Activated effector memory CD4-positive, alpha-beta T cell treated with Interleukin-2 at 50 U/mL for 16 hours (primary cell): ENCODE data around the gene NLGN1.

ENCODE experiments used
- DNase-seq: peaks from one replicate; pipeline ENCODE4 v3.0.0-alpha.2; 2020

NLGN1 gene

DNA sequence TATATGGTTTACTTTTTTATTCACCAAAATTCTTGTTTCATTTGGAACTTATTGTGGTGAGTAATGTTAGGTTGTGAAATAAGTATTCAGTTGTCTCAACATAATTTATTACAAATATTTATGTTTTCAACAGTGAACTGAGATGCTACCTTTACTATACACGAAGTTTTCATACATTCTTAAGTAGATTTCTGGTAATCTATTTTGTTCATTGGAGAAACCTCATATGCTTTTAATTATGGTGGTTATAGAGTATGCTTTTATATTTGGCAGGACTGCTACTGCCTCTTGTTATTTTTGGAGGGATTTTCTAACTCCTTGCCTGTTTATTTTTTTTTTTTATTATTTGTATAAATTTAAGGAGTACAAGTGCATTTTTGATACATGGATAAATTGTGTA is 253.1 kb downstream of the NLGN1 start:
- DNase-seq = no peak

DNA sequence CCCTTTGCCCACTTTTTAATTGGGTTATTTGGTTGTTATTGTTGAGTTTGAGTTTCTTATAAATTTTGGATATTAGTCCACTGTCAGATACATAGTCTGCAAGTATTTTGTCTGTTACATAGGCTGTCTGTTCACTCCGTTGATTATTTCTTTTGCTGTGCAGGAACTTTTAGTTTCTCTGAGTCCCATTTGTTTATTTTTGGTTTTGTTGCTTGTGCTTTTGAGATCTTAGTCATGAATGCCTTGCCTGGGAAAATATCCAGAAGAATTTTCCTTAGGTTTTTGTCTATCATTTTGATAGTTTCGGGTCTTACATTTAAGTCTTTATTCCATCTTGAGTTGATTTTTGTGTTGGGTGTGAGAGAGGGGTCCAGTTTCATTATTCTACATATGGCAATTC is 254.5 kb downstream of the NLGN1 start:
- DNase-seq = no peak

DNA sequence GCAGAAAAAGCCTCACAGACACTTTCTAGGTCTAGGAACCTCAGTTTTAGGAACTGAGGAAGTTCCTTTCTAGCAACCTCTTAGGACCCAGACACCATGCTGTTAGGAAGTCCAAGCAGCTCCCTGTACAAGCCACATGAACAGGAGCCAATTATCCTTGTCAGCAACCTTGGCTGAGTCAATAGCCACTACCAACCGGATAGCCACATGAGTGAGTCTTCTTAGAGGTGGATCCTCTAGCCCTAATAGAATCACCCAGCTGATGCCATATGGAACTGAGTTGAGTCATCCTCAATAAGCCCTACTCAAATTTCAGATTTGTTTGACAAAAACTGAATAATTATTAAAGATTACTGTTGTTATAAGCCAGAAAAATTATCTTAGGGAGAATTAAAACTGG is 256.2 kb downstream of the NLGN1 start:
- DNase-seq = no peak

DNA sequence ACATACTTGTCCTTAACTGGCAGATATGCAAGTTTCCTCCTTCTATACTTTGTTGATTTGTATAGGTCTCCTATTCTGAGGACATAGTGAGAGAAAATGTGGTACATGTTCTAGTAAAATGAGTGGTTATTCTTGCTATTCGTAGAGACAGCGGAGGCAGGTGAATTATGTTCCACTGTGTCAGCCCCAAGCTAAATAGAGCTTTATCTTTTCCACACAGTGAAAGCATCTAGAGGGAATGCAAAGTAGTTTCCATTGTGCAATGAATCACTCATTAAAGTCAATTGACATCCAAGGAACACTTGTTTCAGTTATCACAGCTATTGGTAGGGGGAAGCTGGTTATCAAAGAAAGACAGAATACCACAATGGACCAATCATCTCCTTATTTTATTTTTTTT is 262.4 kb downstream of the NLGN1 start:
- DNase-seq = no peak

DNA sequence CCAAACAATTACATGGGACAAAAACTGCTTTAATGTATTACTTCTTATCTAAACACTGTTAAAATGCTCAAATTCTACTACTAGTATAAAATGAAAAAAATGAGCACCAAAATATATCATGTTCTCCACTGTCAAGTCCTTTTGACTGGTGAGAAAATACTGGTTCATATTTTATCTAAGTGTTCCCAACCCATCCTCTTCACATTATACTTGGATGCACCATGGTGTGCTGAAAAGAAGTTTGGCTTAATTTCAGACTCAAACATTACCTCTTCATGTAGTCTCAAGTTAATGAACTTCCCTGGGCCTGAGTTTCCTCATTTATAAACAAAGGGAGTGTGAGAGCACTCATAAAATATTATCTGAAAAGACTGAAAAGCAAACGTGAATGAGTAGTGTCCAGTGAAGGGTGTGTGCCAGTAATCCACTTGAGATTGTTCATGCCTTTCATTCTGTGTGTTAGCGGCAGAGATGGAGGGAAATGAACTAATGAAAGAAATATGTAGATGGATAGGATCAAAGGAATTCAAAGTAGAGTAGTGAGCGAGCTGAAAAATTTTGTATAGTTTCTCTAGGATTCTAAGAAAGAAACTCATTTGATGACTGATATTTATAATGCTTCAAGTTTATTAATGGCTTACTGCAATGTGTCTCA is 263.2 kb downstream of the NLGN1 start:
- no peak for DNase-seq

DNA sequence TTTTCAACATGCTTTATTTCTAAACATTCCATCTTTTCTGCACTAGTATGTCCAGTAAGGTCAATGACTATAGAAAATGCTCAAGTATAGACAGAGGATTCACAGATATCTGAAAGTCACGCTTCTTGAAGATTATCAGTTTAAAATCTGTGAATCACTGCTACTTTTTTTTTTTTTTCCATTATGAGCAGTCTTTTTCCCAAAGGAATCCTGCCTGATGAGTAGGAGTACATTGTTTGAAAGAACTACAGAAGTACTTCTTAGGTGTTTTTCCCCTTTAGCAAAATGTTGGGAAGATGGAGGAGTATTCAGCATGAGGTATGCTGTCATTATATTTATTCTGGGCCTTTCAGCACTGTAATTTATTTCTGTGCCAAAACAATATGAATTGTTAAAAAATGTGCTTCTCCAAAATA is 266.2 kb downstream of the NLGN1 start:
- DNase-seq = no peak

DNA sequence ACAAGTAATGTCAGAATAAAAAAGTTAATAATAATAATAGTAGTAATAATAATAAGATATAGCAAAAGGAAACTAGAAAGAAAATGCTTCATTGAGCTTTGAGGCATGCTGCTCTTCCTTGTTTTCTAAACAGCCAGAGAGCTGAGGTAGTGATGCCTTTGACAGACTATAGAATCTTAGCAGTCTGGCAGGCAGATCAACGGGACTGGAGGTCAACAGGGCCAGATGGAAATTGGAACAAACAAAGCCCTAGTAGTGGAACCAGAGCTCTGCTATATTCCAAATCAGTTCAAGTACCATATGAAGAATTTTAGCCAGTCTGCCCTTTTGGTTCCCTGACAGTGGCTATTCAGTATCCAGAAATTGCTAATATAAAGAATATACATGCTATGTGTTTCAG is 278.6 kb downstream of the NLGN1 start:
- no peak for DNase-seq

DNA sequence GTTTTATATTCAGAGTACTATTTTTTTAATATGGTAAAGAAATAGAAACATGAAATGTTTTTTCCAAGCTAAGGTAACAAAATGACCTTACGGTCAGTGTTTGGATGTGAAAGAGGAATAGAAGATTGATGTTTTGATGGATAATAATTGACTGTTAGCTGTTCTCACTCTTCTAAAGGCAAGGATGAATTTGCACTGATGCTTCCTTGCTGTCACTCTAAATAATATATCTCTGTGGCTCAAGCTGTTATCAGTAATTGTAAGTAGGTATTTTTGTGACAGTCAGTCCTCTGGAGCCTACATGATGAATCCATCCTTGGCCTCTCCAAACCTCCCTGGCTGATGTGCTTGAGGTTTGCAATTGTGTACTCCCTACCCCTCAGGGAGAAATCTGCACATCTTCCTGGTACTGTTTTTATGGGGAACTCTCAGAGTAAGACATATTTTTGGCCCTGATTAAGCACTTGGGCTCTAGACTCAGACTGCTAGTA is 283.7 kb downstream of the NLGN1 start:
- DNase-seq = no peak

DNA sequence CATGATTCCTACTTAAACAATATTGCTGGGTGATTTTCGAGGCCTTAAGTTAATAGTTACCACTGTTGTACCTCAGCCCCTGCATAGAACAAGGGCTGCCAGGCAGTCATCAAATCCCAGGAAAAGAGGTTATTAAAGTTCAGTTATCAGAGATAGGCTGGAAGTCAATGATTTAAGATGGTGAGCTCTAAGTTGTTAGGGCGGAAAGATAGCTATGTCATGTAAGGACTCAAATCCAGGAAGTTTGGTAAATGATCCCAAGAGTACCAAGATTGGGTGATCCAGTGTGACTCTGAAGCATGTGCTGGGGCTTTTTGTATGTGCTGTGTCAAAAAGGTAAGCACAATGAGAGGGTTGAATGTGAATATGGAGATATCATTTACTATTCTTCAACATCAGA is 287.9 kb downstream of the NLGN1 start:
- DNase-seq = no peak

DNA sequence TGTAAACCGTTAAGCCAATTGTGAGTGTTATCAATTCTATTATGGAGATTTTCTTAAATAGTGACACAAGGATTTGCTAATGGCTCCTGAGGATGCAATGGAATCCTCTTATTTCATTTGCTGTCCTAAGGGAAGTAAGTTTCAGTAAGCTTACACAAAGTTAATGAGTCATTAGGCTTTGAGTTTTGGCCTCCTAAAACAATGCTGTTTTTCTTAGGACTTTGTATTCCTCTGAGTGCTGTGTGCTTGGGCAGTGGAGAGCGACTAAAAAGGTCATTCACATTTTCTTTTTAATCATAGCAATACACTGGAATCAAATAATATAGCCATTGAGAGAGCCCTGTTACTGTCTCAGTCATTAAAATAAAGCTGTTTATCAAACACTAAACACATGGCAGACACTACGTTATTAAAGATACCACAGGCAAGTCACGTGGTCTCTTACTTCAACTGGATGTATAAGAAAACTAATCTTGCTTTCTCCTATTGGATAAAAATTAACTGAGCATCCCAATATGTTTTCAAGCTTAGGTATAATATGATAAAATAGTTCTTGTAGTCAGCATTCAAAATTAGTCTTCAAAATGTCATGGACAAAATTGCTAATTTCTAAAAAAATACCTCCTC is 290.8 kb downstream of the NLGN1 start:
- DNase-seq = no peak

DNA sequence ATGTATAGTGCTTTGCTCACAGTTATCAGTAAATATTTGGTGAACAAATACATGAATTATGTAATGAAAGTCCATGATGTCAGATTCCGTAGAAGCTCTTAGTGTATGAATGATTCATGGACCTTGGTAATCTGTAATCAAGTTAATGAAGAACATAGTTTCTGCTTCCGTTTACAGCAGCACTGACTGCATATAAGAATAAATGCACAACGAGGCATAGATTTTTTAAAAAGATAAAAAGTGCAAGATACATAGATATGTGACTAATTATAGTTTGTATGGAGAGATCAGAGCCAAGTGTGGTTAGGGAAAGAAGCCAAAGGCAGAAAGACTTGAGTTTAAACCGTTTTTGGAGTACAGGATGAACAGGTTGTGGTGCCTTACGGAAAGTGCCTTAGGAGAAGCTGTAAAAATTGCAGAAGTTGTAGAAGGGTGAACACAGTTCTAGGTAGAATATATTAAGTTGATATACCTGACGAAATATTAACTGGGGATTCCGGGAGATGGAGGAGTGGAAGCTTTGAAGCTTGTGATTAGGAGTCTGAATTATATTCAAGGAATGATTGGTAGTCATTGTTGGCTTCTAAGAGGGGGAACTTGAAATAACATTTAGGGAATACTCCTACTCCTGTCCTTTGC is 293.1 kb downstream of the NLGN1 start:
- no peak for DNase-seq

DNA sequence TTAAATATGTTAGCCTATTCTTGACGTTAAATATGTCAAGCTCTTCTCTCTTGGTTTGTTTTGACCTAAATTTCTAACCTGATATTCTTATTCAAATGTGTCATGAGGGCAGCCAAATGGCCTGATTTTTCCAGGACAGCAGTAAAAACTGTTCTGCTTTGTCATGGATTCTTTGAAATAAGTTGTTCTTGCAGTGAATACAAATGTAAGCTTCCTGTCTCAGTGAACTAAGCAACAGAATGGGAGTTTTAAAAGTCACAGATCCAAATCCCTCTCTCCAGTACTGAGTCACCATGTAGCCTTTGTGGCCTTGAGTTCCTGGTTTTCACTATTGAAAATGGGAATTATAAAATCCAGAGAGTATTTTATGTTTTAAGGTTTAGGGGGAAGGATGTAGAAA is 301.8 kb downstream of the NLGN1 start:
- DNase-seq = no peak

DNA sequence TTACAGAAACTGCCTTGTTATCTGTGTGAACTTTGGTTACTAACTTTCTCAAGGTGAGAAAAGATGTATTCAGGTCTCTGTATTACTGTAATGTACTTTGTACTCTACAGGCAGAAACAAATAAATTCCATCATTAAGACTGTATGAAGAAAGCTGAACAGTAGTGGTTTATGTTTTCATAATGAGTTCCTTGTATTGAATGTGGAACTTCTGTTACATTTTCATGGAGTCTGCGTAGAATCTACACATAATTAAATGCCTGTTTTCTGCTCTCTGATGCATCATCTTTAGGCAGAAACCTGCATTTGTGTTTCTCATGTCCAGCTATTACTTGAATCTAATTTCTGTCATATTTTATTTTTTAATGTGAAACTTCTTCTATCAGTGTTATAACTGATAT is 302.8 kb downstream of the NLGN1 start:
- no peak for DNase-seq

DNA sequence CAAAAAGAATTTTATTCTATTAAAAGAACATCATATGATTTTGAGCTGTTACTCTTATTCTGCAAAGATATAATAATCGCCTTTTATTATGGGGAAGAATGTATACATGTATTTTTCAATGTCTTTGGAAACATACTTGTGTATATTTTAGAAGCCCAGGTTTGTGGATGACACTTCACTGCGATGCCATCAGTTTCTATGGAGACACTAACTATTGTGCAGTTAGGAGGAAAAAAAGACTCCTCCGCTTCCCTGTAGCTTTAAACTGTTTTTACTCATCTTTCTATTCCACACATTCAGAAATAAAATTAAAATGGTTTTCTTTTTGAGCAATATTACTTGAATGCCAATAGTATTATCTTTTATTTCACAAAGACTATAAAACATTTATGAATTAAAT is 305.0 kb downstream of the NLGN1 start:
- DNase-seq = no peak

DNA sequence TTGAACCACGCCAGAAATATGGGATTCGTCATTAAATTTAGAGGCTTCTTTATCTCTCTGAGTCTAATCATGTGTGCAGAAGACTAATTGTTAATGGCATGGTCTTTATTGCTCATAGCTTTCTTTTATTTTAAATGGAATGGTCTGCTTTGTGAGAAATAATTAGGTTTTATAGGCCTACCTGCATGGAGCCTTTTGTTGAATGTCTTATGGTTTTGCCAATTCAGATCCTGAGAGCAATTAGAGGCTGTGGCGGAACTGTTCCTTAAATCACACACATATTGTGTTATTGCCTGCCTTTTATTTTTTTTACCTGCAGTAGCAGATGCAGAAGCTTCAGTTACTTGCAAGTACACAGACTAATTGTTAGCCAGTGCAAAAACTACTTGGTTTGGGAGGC is 306.2 kb downstream of the NLGN1 start:
- no peak for DNase-seq

DNA sequence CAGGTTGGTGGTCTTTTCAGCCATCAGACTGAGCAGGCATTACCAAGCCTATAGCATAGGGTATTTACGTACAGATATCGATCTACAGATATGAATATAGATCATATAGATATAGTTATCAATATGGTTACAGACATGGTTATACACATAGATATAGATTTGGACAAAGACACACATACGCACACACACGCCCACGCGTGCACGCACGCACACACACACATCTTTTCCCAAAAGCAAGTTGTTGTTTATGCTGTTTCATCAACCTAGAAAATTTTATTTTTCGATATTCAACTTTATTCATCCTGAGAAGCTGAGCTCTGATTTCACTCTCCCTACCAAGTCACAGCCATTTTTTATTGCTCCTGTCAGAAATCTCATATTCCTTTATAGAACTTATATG is 309.1 kb downstream of the NLGN1 start:
- DNase-seq = no peak

DNA sequence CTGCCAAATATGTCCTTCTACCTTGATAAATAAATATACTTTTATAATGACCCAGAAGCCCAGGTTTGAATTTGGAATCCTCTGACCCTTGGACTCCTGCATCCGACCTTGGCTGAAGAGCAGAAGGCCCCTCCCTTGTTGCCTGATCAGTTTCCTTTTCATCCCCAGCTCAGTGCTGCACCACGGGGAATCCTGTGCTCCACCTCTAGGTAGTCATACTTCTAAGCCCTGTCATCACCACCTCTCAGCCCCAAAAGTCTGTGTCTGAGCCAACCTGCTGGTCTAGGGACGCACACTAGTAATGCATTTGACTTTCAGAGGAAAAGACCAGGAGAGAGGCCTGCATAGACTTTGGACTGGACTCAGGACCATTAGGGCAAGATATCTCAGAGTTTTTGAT is 310.6 kb downstream of the NLGN1 start:
- no peak for DNase-seq

DNA sequence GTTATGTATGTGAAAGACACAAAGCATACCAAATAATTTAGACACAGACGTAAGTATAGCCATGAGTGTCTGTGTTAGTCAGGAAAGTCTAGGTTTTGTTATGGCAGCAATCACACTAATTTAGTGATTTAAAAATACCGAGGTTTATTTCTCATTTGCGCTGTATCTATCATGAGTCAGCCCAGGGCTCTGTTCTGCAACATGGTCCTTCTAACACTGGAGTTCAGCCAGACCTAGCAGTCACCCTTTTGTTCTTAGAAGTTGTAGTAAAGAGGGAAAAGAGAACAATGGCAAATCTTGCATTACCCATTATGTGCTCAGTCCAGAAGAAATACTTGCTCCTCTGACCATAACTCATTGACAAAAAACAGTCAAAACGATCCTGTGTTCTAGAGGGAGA is 311.5 kb downstream of the NLGN1 start:
- no peak for DNase-seq

DNA sequence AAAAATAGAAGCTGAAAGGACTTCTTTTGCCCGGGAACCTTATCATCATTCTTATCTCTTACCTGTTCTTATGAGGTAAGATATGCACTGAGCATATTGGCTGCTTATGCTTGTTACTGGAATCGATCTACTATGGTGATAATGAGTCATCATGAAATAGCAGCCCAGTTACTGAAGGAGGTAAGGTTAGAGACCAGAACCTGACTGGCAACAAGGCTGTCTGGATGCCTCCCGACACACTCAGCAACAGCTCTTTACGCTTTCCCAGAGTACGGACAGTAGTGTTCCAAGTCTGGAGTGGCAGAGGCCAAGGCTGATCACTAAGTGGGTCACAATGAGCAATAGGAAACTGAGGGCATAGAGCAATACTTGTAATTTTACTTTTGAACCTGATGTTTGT is 314.1 kb downstream of the NLGN1 start:
- DNase-seq = no peak

DNA sequence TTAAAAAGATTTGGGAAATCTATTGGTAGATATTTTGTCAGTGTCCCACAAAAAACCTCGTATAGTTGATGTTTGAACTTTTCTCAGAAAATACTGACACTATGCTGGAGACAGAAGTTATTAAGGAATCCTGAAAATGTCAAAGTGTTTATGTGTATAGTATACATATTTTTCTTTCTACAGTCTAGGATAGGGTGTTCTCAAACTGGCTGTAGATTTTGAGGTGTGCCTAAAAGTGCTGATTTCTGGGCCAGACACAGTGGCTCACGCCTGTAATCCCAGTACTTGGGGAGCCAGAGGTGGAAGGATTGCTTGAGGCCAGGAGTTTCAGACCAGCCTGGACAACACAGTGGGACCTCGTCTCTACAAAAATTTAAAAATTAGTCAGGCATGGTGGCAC is 322.0 kb downstream of the NLGN1 start:
- no peak for DNase-seq

DNA sequence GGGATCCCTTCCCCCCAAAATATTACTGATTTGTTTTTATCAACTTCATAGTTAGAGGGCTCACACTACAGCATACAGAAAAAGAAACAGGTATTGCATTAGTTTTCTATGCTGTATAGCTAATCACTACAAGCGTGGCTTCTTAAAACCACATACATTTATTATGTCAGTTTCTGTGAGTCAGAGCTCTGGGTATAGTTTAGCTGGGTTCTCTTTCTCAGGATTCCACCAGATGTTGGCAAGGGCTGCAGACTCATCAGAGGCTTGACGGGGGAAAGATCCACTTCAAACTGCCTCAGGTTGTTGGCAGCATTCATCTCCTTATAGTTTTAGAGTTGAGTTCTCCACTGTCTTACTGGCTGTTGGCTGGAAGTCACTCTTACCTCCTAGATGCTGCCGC is 328.0 kb downstream of the NLGN1 start:
- no peak for DNase-seq

DNA sequence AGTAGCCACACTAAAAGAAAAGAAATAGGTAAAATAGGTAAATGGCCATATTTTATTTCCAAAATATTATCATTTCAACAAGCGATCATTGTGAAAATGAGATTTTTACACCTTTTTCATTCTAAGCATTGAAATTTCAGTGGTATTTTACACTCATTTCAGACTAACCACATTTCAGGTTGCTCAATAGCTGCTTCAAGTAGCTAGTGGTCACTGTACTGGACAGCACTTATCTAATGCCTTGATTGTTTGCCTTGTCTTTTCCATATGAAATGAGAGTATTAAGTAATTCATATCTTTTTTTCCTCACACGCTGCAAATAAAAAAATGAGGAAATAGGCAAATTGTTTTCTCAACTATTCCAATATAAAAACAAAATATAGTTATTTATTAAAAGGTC is 332.8 kb downstream of the NLGN1 start:
- no peak for DNase-seq

DNA sequence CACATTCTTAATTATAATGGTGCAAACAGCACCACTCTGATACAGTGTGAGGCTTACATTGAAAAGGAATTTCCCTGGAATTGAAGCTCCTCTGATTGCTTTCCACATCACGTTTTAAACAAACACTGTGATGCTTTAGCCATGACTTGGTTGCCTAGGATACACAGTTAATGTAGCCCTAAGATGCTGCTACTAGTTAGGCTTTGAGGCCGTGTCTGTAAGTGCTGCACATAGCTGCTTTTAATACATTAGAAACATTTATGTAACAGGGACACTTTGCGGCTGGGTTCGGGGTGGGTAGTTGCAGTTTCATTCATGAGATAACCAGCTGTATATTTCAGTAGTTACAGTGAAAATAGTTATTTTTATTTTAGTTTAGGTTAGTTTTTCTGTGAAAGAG is 334.7 kb downstream of the NLGN1 start:
- DNase-seq = no peak

DNA sequence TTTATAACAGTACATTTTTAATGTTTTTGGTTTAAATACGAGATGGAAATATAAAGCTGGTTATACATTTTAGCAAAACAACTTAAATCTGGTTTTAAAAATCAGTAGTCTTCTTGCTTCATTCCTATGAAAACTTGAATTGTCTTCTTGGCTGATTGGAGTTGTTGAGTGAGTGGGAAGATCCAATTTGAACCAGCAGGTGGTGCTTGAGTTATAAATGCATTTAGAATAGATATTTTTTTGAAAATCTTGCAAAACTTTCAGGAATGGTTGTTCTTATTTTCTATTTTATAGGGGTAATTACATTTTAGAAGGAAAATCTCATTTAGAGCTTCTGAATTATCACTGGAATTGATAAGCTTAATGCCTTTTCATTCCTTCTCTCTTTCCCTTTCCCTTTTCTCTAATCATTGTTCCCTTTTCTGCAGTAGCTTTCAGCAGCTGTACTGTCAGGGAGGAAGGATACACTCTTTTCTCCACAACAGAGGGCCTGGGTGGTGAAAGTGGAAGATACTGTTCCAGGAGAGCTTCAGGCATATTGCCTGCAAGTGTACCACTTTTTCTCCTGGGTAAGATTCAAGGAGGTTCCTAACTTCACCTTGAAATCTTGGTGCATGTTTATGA is 335.6 kb downstream of the NLGN1 start:
- DNase-seq = no peak
